Measurements from ENCODE around the gene TXNDC5. TPM values are rescaled to one million over a fixed set of nuclear protein-coding genes. Genes with fewer than 3 reads are reported as not detected.

The TXNDC5 gene
- total RNA-seq, 4 donors from 2014 or later = 130 to 212 (median 182) TPM

GRCh38 chr6:7910298-7910653 is 312 bp downstream of the TXNDC5 start:
- ATAC-seq (ENCODE audit: low FRiP score) = peak; percentile 28

GRCh38 chr6:7909323-7910276 is 988 bp downstream of the TXNDC5 start:
- ATAC-seq (ENCODE audit: low FRiP score) (peak; percentile 62), DNase-seq (ENCODE audit: low spot score) (no peak)

More at GRCh38 chr6:7910298-7910653, 312 bp downstream of the TXNDC5 start:
- TF ChIP-seq, protein P1, sequence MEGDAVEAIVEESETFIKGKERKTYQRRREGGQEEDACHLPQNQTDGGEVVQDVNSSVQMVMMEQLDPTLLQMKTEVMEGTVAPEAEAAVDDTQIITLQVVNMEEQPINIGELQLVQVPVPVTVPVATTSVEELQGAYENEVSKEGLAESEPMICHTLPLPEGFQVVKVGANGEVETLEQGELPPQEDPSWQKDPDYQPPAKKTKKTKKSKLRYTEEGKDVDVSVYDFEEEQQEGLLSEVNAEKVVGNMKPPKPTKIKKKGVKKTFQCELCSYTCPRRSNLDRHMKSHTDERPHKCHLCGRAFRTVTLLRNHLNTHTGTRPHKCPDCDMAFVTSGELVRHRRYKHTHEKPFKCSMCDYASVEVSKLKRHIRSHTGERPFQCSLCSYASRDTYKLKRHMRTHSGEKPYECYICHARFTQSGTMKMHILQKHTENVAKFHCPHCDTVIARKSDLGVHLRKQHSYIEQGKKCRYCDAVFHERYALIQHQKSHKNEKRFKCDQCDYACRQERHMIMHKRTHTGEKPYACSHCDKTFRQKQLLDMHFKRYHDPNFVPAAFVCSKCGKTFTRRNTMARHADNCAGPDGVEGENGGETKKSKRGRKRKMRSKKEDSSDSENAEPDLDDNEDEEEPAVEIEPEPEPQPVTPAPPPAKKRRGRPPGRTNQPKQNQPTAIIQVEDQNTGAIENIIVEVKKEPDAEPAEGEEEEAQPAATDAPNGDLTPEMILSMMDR (IDR thresholded peaks at IDR 0.05) = no peak
- DNase-seq (ENCODE audit: low spot score) = no peak

DNA sequence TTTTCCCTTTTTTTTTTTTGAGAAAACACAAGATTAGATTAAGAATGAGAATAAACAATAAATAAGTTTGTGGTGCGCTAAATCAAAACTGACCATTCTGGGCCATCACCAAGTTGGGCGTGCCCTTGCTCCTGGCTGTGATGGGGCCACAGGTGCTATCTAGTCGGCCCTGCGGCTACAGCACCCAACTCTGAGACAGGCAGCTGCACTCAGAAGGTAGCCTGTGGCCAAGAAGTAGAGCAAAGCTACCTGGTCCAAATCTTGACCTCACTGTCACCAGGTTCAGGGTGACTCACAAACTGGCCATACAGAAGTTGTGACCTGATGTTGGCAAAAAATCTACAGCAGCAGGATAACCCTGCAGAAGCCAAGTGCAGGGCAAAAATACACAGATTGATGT is 3.4 kb downstream of the TXNDC5 start:
- TF ChIP-seq, protein P1 (IDR thresholded peaks at IDR 0.05) = no peak
- ATAC-seq (ENCODE audit: low FRiP score) (no peak), DNase-seq (ENCODE audit: low spot score) (no peak)

More at GRCh38 chr6:7909323-7910276, 988 bp downstream of the TXNDC5 start:
- TF ChIP-seq, protein P1 (IDR thresholded peaks at IDR 0.05) = no peak

- TF ChIP-seq, protein P1 (IDR thresholded peaks at IDR 0.05) = no peak
- no peak for ATAC-seq (ENCODE audit: low FRiP score)
Measured at GRCh38 chr6:7906741-7907140, 3.8 kb downstream of the TXNDC5 start.

DNA sequence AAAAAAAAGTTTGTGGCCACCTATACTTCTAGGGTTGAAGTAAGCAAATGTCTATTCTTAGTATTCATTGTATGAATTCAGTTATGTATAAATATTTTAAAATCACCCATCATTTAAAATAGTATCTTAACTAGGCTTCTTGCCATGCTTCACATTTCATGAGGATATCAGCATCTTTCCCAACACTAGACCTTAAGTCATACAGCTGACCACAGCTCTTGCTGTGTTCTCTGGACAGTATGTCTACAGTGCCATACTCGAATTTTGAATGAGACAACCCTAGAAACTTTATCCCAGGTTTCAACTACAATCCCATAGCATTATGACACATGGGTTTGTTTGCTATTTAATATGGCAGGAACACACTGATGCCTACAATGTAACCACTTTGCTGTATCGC is 5.2 kb downstream of the TXNDC5 start:
- TF ChIP-seq, protein P1 (IDR thresholded peaks at IDR 0.05) = no peak
- ATAC-seq (ENCODE audit: low FRiP score) (no peak), DNase-seq (ENCODE audit: low spot score) (no peak)

More at GRCh38 chr6:7906741-7907140, 3.8 kb downstream of the TXNDC5 start:
- DNase-seq (ENCODE audit: low spot score) = no peak

DNA sequence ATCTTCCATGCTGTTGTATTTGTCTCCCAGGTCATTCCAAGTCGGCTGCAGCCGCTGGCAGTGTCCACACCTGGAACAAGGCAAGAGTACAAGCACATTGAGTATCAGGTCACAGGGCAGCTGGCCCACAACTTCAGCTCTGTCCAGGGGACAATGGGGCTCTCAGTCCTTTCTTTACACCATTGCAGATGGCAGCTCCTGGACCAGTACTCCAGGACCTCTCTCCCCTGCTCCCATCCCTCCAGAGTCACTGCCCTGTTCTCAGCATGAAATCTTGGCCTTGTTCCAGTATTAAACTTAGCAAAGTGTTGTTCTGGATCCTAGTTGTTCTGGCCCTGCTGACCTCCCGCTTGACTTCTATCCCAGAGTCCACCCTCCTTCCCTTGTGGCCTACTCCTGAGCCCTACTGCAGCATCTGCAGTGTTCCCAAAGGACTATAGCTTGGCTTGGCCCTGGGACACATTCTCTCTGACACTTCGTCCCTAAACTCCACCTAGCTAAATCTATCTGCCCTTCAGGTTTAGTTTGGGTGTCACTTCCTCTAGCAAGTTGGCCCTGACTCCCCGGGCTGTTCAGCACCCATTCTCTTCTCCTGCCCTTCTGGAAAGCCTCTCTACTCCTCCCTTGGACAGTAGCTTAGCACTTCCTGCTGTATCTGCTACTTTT is 5.8 kb downstream of the TXNDC5 start:
- TF ChIP-seq, protein P1 (IDR thresholded peaks at IDR 0.05) = no peak
- ATAC-seq (ENCODE audit: low FRiP score) (no peak), DNase-seq (ENCODE audit: low spot score) (no peak)

Measured in omental fat pad (tissue), 4 donors.